ENCODE measurements around the gene SNRNP35.
"Not testable (repeated sequence)": the region's sequence is repeated elsewhere in the genome, so short reads cannot be mapped to it uniquely, and the experiment has no call there.

SNRNP35 gene

DNA sequence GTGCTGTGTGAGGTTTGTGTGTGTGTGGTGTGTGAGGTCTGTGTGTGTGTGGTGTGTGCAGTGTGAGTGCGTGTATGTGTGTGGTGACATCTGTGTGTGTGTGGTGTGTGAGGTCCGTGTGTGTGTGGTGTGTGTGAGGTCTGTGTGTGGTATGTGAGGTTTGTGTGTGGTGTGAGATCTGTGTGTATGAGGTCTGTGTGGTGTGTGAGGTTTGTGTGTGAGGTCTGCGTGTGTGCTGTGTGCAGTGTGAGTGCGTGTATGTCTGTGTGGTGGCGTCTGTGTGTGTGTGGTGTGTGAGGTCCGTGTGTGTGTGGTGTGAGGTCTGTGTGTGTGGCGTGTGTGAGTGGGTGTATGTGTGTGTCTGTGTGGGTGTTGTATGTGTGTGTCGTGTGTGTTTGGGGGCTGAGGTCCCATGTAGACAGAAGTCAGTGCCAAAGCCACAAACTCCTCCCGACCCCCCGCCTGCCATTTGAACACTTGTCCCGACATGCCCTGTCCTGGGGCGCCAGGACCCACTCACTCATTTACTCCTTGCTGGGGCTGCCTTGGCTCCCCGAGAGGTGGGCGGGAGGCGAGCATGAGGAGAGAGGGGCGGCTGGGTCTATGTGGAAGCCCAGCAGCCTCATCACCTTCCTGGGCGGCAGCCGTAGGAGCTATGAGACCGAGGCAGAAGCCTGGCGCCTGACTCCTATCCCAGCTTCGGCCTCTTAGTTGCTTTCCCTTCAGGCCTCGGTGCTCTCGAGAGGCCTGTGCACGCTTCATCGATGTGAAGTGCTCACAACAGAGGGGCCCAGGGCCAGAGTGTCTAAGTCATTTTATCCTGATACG is 55.1 kb downstream of the SNRNP35 start:
- no peak for DNase-seq (ENCODE audit: low read depth, low spot score)

DNA sequence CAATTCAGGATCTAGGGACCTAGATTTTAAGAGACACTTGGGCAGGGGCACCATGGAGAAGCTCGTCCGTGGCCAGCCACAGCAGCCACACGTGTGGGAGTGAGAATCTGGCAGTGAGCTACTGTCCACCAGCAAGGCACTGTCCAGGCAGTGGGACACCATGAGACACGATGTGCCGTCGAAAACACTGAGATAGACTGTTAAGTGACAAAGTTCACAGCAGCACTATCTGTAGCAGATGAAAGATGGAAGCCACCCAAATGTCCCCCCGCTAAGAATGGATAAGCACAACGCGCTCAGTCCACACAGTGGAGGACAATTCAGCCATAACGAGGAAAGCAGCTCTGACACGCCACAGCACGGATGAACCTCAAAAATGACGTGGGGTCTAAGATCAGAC is 55.9 kb downstream of the SNRNP35 start:
- no peak overlapping the region for H3K4me3 ChIP-seq (ENCODE audit: low read length)
- DNase-seq (ENCODE audit: low read depth, low spot score): no peak

More for the DNA sequence above, 55.1 kb downstream of the SNRNP35 start:
- H3K4me3 ChIP-seq (ENCODE audit: low read length): no peak overlapping the region

DNA sequence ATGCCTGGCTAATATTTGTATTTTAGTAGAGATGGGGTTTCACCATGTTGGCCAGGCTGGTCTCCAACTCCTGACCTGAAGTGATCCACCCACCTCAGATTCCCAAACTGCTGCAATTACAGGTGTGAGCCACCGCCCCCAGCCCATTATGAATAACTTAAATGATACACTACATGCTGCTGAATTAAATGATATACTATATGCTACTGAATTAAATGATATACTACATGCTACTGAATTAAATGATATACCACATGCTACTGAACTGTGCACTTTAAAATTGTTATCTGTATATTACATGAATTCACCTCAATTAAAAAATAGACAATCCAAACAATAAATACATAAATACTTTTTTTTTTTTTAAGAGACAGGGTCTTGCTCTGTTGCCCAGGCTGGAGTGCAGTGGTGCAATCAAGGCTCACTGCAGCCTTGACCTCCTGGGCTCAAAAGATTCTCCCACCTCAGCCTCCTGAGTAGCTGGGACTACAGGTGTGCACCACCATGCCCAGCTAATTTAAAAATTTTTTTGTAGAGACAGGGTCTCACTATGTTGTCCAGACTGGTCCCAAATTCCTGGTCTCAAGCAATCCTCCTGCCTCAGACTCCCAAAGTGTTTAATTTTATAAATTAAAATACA is 56.8 kb downstream of the SNRNP35 start:
- H3K4me3 ChIP-seq (ENCODE audit: low read length); DNase-seq (ENCODE audit: low read depth, low spot score): not testable (repeated sequence)

DNA sequence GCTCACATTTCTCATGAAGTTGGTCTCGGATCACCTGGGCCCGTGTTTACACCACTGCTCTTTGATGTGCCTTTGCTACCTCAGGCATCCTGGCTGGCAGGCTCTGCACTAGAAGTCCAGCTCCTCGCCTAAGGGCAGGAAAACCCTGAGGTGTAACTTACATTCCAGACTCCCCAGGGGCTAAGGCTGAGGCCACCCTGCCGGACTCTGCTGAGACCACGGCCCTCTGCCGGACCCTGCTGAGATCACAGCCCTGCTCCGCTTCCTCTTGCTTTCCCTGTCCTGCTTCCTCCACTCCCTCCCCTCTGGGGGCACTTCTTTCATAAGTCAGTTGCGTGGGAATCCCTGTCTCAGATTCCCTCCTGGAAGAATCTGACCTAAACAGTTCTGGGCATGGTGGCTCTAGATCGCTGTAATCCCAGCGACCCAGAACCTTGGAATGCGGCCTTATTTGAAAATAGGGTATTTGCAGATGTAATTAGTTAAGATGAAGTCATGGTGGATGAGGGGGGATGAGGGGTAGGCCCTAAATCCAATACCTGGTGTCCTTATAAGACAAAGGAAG is 58.4 kb downstream of the SNRNP35 start:
- no peak overlapping the region for H3K4me3 ChIP-seq (ENCODE audit: low read length)
- DNase-seq (ENCODE audit: low read depth, low spot score): no peak
